H1 (cell line): Measurements from ENCODE around the gene SMIM35. TPM values are rescaled to one million over a fixed set of nuclear protein-coding genes. Genes with fewer than 3 reads are reported as not detected.

Experiments
- CTCF ChIA-PET: fragments of 300-600 bp; sonication (Branson Sonifier 250); formaldehyde crosslinking; loops from one replicate; lab custom pipeline; 2021; ENCODE audit not compliant: partially characterized antibody; lab: Charles Lee
- POLR2A ChIA-PET: fragments of 300-600 bp; sonication (Branson Sonifier 250); formaldehyde crosslinking; loops from one replicate; lab custom pipeline; 2021; ENCODE audit warnings: inconsistent platforms; ENCODE audit not compliant: partially characterized antibody; lab: Charles Lee
- DNase-seq, 2 experiments: peaks; one replicate each; pipeline versions ENCODE4 v3.0.0 to v3.0.0-alpha.2; 2010 to 2022; ENCODE audit warnings: low spot score in 2 of 2, low read depth in 1 of 2, mixed read lengths in 1 of 2
- FAIRE-seq: peaks from 2 replicates; lab custom pipeline; 2011; peaks lifted over from hg19 to GRCh38; lab: Jason Lieb, UNC
- H2AFZ ChIP-seq: 2 replicates; pipeline ENCODE4 v1.8.1; 2012; ENCODE audit warnings: low read length, inconsistent platforms
- H2AK5ac ChIP-seq: 2 replicates; pipeline ENCODE4 v1.6.1; 2013; ENCODE audit warnings: low read depth, low read length
- H2BK120ac ChIP-seq: replicated peaks from 2 replicates; pipeline ENCODE3; 2013; ENCODE audit warnings: low read depth, low read length, inconsistent platforms
- H2BK12ac ChIP-seq: 2 replicates; pipeline ENCODE4 v1.6.1; 2013; ENCODE audit warnings: low read depth, low read length
- H2BK15ac ChIP-seq: 2 replicates; pipeline ENCODE4 v1.6.1; 2013; ENCODE audit warnings: low read length
- H2BK20ac ChIP-seq: 2 replicates; pipeline ENCODE4 v1.6.1; 2013; ENCODE audit warnings: low read length
- H2BK5ac ChIP-seq: 2 replicates; pipeline ENCODE4 v1.6.1; 2013; ENCODE audit warnings: low read depth, low read length
- H3K14ac ChIP-seq: 2 replicates; pipeline ENCODE4 v1.6.1; 2013; ENCODE audit warnings: inconsistent platforms; ENCODE audit not compliant: insufficient read length
- H3K18ac ChIP-seq: 2 replicates; pipeline ENCODE4 v1.6.1; 2013; ENCODE audit warnings: low read length; ENCODE audit errors: extremely low read depth
- H3K23ac ChIP-seq: 2 replicates; pipeline ENCODE4 v1.6.1; 2013; ENCODE audit warnings: inconsistent platforms; ENCODE audit not compliant: insufficient read length
- H3K23me2 ChIP-seq: 2 replicates; pipeline ENCODE4 v1.6.1; 2013; ENCODE audit warnings: low read depth, low read length
- H3K27ac ChIP-seq: 2 replicates; pipeline ENCODE4 v1.6.1; 2011; ENCODE audit warnings: low read depth, low read length, inconsistent platforms
- H3K27me3 ChIP-seq, 4 experiments: replicated peaks in 1 of 4; 1 replicate in 1 of 4; 2 replicates in 3 of 4; pipeline versions ENCODE4 v1.6.1 to v1.8.1; 2011 to 2013; ENCODE audit warnings: low read length in 3 of 4, mild to moderate bottlenecking in 3 of 4, inconsistent platforms in 2 of 4, mixed read lengths in 2 of 4, moderate library complexity in 1 of 4; ENCODE audit not compliant: control insufficient read depth in 3 of 4, insufficient read depth in 3 of 4; ENCODE audit errors: extremely low read depth in 1 of 4
- H3K36me3 ChIP-seq, 4 experiments: 2 replicates each; pipeline versions ENCODE4 v1.6.1 to v1.8.1; 2011 to 2013; ENCODE audit warnings: mild to moderate bottlenecking in 4 of 4, low read length in 3 of 4, moderate library complexity in 2 of 4, control low read depth in 1 of 4, inconsistent platforms in 1 of 4; ENCODE audit not compliant: insufficient read depth in 4 of 4, control insufficient read depth in 2 of 4
- H3K4ac ChIP-seq: replicated peaks from 2 replicates; pipeline ENCODE3; 2013; ENCODE audit warnings: low read length, low read depth, mixed read lengths, inconsistent platforms; ENCODE audit not compliant: insufficient read length
- H3K4me1 ChIP-seq, 4 experiments: replicated peaks in 1 of 4; 1 replicate in 1 of 4; 2 replicates in 3 of 4; pipeline versions ENCODE4 v1.6.1 to v1.8.1; 2011 to 2013; ENCODE audit warnings: low read length in 3 of 4, inconsistent platforms in 2 of 4, mixed read lengths in 1 of 4; ENCODE audit not compliant: insufficient read depth in 4 of 4, control insufficient read depth in 3 of 4
- H3K4me2 ChIP-seq, 2 experiments: 2 replicates each; pipeline versions ENCODE4 v1.6.1 to v1.8.1; 2011 to 2013; ENCODE audit warnings: low read depth in 2 of 2, low read length in 2 of 2, control low read depth in 1 of 2, inconsistent platforms in 1 of 2, mild to moderate bottlenecking in 1 of 2; ENCODE audit not compliant: insufficient read depth in 1 of 2
- H3K4me3 ChIP-seq, 4 experiments: fragments of 200-600, 300-600 bp in 1 of 4; sonication (generic), shearing (Covaris generic), sonication (Bioruptor Twin) in 1 of 4; 2 replicates each; pipeline versions ENCODE4 v1.5.1 to v1.8.1; 2011 to 2016; ENCODE audit warnings: low read length in 4 of 4, low read depth in 3 of 4, control low read depth in 2 of 4, inconsistent platforms in 2 of 4, mild to moderate bottlenecking in 2 of 4, mixed read lengths in 1 of 4, moderate library complexity in 1 of 4; ENCODE audit not compliant: insufficient read depth in 2 of 4; ENCODE audit errors: extremely low read depth in 1 of 4
- H3K56ac ChIP-seq: replicated peaks from 2 replicates; pipeline ENCODE3; 2013; ENCODE audit warnings: low read depth, mild to moderate bottlenecking, mixed read lengths, low read length, inconsistent platforms; ENCODE audit not compliant: insufficient read length
- H3K79me1 ChIP-seq: 2 replicates; pipeline ENCODE4 v1.6.1; 2013; ENCODE audit warnings: low read depth, low read length, control low read depth
- H3K79me2 ChIP-seq, 2 experiments: 2 replicates each; pipeline versions ENCODE4 v1.6.1 to v1.8.1; 2012 to 2013; ENCODE audit warnings: low read length in 2 of 2, mild to moderate bottlenecking in 2 of 2, inconsistent platforms in 1 of 2; ENCODE audit not compliant: insufficient read depth in 2 of 2, control insufficient read depth in 1 of 2
- H3K9ac ChIP-seq, 4 experiments: replicated peaks in 1 of 4; 1 replicate in 1 of 4; 2 replicates in 3 of 4; pipeline versions ENCODE4 v1.6.1 to v1.8.1; 2011 to 2013; ENCODE audit warnings: low read depth in 3 of 4, low read length in 3 of 4, control low read depth in 2 of 4, mild to moderate bottlenecking in 2 of 4, moderate library complexity in 2 of 4, inconsistent platforms in 1 of 4; ENCODE audit errors: extremely low read depth in 1 of 4
- H3K9me3 ChIP-seq, 2 experiments: 2 replicates each; pipeline versions ENCODE4 v1.6.1 to v1.8.1; 2012 to 2013; ENCODE audit warnings: mild to moderate bottlenecking in 2 of 2, moderate library complexity in 2 of 2, control low read depth in 1 of 2, inconsistent platforms in 1 of 2, low read depth in 1 of 2, low read length in 1 of 2, mixed read lengths in 1 of 2; ENCODE audit not compliant: insufficient read depth in 2 of 2
- H4K20me1 ChIP-seq, 2 experiments: replicated peaks in 1 of 2; 2 replicates each; pipeline versions ENCODE3 to v1.8.1; 2011 to 2013; ENCODE audit warnings: inconsistent platforms in 2 of 2, low read length in 2 of 2, mild to moderate bottlenecking in 1 of 2; ENCODE audit not compliant: insufficient read depth in 2 of 2, control insufficient read depth in 1 of 2
- H4K5ac ChIP-seq: 2 replicates; pipeline ENCODE4 v1.6.1; 2013; ENCODE audit warnings: low read length, low read depth, mixed read lengths, inconsistent platforms; ENCODE audit not compliant: insufficient read length
- H4K8ac ChIP-seq: 2 replicates; pipeline ENCODE4 v1.8.0; 2013; ENCODE audit warnings: mild to moderate bottlenecking, moderate library complexity, low read length, inconsistent platforms; ENCODE audit not compliant: insufficient read depth; ENCODE audit errors: extremely low read depth
- H4K91ac ChIP-seq: replicated peaks from 2 replicates; pipeline ENCODE3; 2013; ENCODE audit warnings: low read length, mixed read lengths, inconsistent platforms; ENCODE audit not compliant: insufficient read length
- ASH2L ChIP-seq: fragments of 200-600, 300-600 bp; sonication (generic); IDR thresholded peaks from one replicate; pipeline ENCODE4 v1.7.1; 2017; ENCODE audit warnings: low read length
- BRCA1 ChIP-seq: IDR thresholded peaks from 2 replicates; pipeline ENCODE4 v1.6.1; 2012; ENCODE audit warnings: low read depth, low read length, improper control_type of control experiment
- CBX8 ChIP-seq: fragments of 300-800, 300-1000 bp; sonication (generic); IDR thresholded peaks from 2 replicates; pipeline ENCODE4 v1.7.1; 2016; ENCODE audit warnings: low read depth, low read length, borderline replicate concordance
- CHD1 ChIP-seq: IDR thresholded peaks from 2 replicates; pipeline ENCODE4 v1.6.1; 2012; ENCODE audit warnings: low read depth, low read length, improper control_type of control experiment
- GABPA ChIP-seq: IDR thresholded peaks from 2 replicates; pipeline ENCODE4 v1.6.1; 2011; ENCODE audit warnings: mild to moderate bottlenecking, low read length, moderate library complexity, borderline replicate concordance; ENCODE audit not compliant: insufficient read depth
- NRF1 ChIP-seq: IDR thresholded peaks from 2 replicates; pipeline ENCODE4 v1.6.1; 2011; ENCODE audit warnings: mild to moderate bottlenecking, low read depth, low read length, improper control_type of control experiment
- POU5F1 ChIP-seq: IDR thresholded peaks from 2 replicates; pipeline ENCODE4 v1.6.1; 2011; ENCODE audit warnings: low read depth, mild to moderate bottlenecking, low read length, moderate library complexity
- RFX5 ChIP-seq: IDR thresholded peaks from 2 replicates; pipeline ENCODE4 v1.6.1; 2011; ENCODE audit warnings: low read depth, low read length, improper control_type of control experiment, borderline replicate concordance
- TAF7 ChIP-seq: optimal IDR thresholded peaks from 2 replicates; pipeline ENCODE3; 2011; ENCODE audit warnings: low read depth, mild to moderate bottlenecking, inconsistent platforms, low read length, moderate library complexity, borderline replicate concordance
- WGBS, 2 experiments: shearing (Covaris generic) in 1 of 2; methylation state at CpG; one replicate each; pipeline versions ENCODE4 v1.1.6 to v1.1.7; 2013 to 2015; ENCODE audit warnings: low lambda C conversion rate in 2 of 2, mixed read lengths in 2 of 2, inconsistent platforms in 1 of 2, low coverage in 1 of 2, missing lambda C conversion rate in 1 of 2; ENCODE audit not compliant: insufficient replicate concordance in 2 of 2, insufficient coverage in 1 of 2, insufficient read length in 1 of 2; ENCODE audit errors: extremely low coverage in 1 of 2, missing lambda C conversion rate in 1 of 2; 5-methylcytosine and 5-hydroxymethylcytosine counted together
- polyA plus RNA-seq, 7 experiments: library from polyadenylated mRNA; depleted of rRNA in 3 of 7; stranded (reverse) in 5 of 7; unstranded in 2 of 7; fragments of >200 nt in 5 of 7; fragments of 200-250 nt in 2 of 7; gene quantifications; 1 replicate in 5 of 7; 2 replicates in 1 of 7; 4 replicates in 1 of 7; pipeline versions ENCODE4 v1.2.1 to v1.2.3, GENCODE V29; 2011 to 2013; ENCODE audit warnings: missing spikeins in 2 of 7, mixed read lengths in 2 of 7
- total RNA-seq: library from RNA; stranded (reverse); fragmentation: NEBNext Ultra II Directional; extraction: Animal tissue kit (Norgen Biotek cat#: 25700); gene quantifications from 2 replicates; pipeline ENCODE4 v1.2.1, GENCODE V29; 2021

The SMIM35 gene
- total and polyA plus RNA-seq, 2 of the 8 experiments (the other 6 are each of a cell fraction or from before 2014, with no cell fraction given) = not detected

GRCh38 chr11:118021146-118021545, 65.6 kb downstream of the SMIM35 start:
- no peak overlapping the region for H3K9ac ChIP-seq
- H3K23ac ChIP-seq = no peak overlapping the region
- no peak overlapping the region for H2BK120ac ChIP-seq
- peaks cover 0 to 2% (median 0%) of the 10 kb centered on the region in 4 experiments; a peak in 1 of 7 replicates for H3K27me3 ChIP-seq
- no peak overlapping the region for H4K91ac ChIP-seq
- no peaks in the 10 kb centered on the region for H3K79me2 ChIP-seq
- no peak overlapping the region for H4K5ac ChIP-seq
- H3K14ac ChIP-seq = no peak overlapping the region
- no peak overlapping the region for H2BK12ac ChIP-seq
- no peaks in the 10 kb centered on the region for H3K36me3 ChIP-seq
- no peak overlapping the region for H2BK15ac ChIP-seq
- H2BK20ac ChIP-seq = no peak overlapping the region
- H3K4ac ChIP-seq = no peak overlapping the region
- no peak overlapping the region for H2AK5ac ChIP-seq
- no peak overlapping the region for H4K8ac ChIP-seq
- no peak for TF ChIP-seq CBX8
- TF ChIP-seq ASH2L = no peak
- TF ChIP-seq POU5F1 = no peak
- TF ChIP-seq RFX5 = no peak
- TF ChIP-seq BRCA1 = no peak
- no peak for TF ChIP-seq TAF7
- TF ChIP-seq NRF1 = no peak
- TF ChIP-seq CHD1 = no peak
- TF ChIP-seq GABPA = no peak
- no peak overlapping the region for H3K18ac ChIP-seq
- 86% methylated on average over 1 of the region's 1 CpG; no CpG with 5 or more reads in 1 of the 2 experiments for WGBS, 2 experiments
- H3K56ac ChIP-seq = no peak overlapping the region
- H3K27ac ChIP-seq = no peak overlapping the region
- DNase-seq (no peak), FAIRE-seq (no peak)
- H2AFZ ChIP-seq = no peak overlapping the region
- no peaks in the 10 kb centered on the region for H3K4me1 ChIP-seq
- ChIA-PET CTCF (interaction anchor here (0.6 to 1.5 kb wide), 4 partner anchors 8 to 1946 kb away, joined by 3 to 4 read pairs (median 3); no protein-coding TSS in a partner anchor), POLR2A (interaction anchor here (1.8 kb wide), 1 partner anchor 31 kb away, joined by 4 read pairs; no protein-coding TSS in a partner anchor)
- H3K4me2 ChIP-seq = no peak overlapping the region
- no peak overlapping the region for H3K4me3 ChIP-seq
- no peak overlapping the region for H2BK5ac ChIP-seq
- no peaks in the 10 kb centered on the region for H4K20me1 ChIP-seq
- H3K9me3 ChIP-seq = no peaks in the 10 kb centered on the region; a peak in 1 of 4 replicates
- no peaks in the 10 kb centered on the region for H3K79me1 ChIP-seq
- H3K23me2 ChIP-seq = no peaks in the 10 kb centered on the region
